Activated naive CD8-positive, alpha-beta T cell (primary cell): Measurements from ENCODE around the gene CDHR2.

Source experiments
- H3K27ac Mint-ChIP-seq: one replicate; pipeline ENCODE4 v1.8.0; 2021; ENCODE audit warnings: mixed read lengths
- H3K27me3 Mint-ChIP-seq: one replicate; pipeline ENCODE4 v1.8.0; 2021; ENCODE audit warnings: mixed read lengths
- H3K36me3 Mint-ChIP-seq: one replicate; pipeline ENCODE4 v1.8.0; 2021; ENCODE audit warnings: mixed read lengths
- H3K4me1 Mint-ChIP-seq: one replicate; pipeline ENCODE4 v1.8.0; 2021; ENCODE audit warnings: low read depth, mixed read lengths
- H3K4me3 Mint-ChIP-seq: one replicate; pipeline ENCODE4 v1.8.0; 2021; ENCODE audit warnings: mild to moderate bottlenecking, mixed read lengths
- H3K9me3 Mint-ChIP-seq: one replicate; pipeline ENCODE4 v1.8.0; 2021; ENCODE audit warnings: low read depth, mixed read lengths

CDHR2 gene

DNA sequence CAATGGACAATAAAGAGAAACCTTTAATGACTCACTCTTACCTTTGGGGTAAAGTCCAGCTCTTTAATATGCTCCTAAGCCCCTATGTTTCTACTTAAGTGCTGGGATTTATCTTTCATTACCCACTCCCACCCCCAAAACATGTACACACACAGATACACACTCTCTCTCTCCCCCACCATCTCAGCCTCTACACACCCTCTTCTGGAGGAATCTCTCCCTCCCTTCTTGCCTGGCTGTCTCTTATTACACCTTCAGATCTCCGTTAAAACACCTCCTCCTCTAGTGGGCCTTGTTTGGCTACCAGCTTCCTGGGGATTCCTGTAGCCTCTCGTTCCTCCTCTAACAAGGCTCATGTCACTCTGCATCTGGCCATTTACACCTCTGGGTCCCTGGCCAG is 53.9 kb downstream of the CDHR2 start:
- H3K27ac Mint-ChIP-seq, result no peak overlapping the region
- H3K27me3 Mint-ChIP-seq, result peaks cover 2% of the 10 kb centered on the region
- no peaks in the 10 kb centered on the region for H3K36me3 Mint-ChIP-seq
- H3K4me3 Mint-ChIP-seq, result no peak overlapping the region
- no peaks in the 10 kb centered on the region for H3K4me1 Mint-ChIP-seq
- H3K9me3 Mint-ChIP-seq, result no peaks in the 10 kb centered on the region

GRCh38 chr5:176606032-176606431 is 56.9 kb downstream of the CDHR2 start:
- Mint-ChIP-seq H3K9me3 (no peaks in the 10 kb centered on the region), H3K36me3 (no peaks in the 10 kb centered on the region), H3K27ac (no peak overlapping the region), H3K4me1 (peaks cover 12% of the 10 kb centered on the region), H3K4me3 (no peak overlapping the region), H3K27me3 (peaks cover 7% of the 10 kb centered on the region)

DNA sequence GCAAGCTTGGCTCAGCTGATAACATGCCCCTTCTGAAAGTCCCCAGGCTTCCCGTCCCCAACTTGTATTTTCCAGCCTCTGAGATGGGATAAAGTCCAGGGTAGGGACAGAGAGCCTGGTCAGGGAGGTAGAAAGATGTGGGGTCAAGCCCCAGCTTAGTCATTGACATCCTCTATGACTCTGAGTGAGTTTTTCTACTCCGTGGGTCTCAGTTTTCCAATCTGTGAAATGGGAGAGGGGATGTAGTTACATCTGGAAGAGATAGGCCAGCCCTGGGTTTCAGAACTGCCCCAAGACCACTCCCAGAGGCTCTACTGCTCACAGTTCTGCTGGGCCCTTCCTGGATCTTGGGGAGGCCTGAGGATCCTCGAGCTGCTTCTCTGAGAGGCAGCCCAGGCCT is 57.7 kb downstream of the CDHR2 start:
- Mint-ChIP-seq H3K4me3 (no peak overlapping the region), H3K27ac (no peak overlapping the region), H3K27me3 (peaks cover 12% of the 10 kb centered on the region)

DNA sequence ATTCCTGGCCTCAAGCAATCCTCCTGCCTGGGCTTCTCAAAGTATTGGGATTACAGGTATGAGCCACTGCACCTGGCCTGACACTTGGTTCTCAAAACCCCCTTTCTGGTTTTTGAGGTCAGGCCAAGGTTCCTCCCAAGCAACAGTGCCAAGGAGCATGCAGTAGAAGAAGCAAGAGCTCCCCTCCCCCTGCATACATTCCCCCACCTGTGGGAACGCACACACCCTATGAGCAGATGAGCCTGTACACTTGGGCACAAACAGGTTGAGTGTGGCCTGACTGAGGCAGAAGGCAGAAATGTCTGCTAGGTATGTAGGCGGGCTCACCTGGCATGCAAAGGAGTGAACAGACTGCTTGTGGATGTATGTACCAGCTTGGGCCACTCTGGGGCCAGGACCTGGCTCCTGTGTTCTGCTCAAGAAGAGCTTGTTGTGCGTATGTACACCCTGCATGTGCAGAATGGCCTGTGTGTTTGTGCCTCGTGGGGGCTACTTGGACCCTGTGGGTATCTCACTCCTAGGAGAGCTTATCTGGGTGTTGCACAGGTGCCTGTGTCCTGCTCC is 59.1 kb downstream of the CDHR2 start:
- Mint-ChIP-seq H3K4me3 (no peak overlapping the region), H3K27ac (no peak overlapping the region), H3K4me1 (peaks cover 13% of the 10 kb centered on the region), H3K27me3 (peaks cover 23% of the 10 kb centered on the region), H3K36me3 (no peaks in the 10 kb centered on the region), H3K9me3 (no peaks in the 10 kb centered on the region)

More for the DNA sequence above, 57.7 kb downstream of the CDHR2 start:
- Mint-ChIP-seq H3K9me3 (no peaks in the 10 kb centered on the region), H3K36me3 (no peaks in the 10 kb centered on the region), H3K4me1 (peaks cover 13% of the 10 kb centered on the region)

GRCh38 chr5:176608937-176609723 is 60.0 kb downstream of the CDHR2 start:
- peaks cover 13% of the 10 kb centered on the region for H3K4me1 Mint-ChIP-seq
- no peaks in the 10 kb centered on the region for H3K9me3 Mint-ChIP-seq
- H3K4me3 Mint-ChIP-seq, result peak overlapping the region; percentile 92
- H3K27me3 Mint-ChIP-seq, result peaks cover 26% of the 10 kb centered on the region
- H3K36me3 Mint-ChIP-seq, result no peaks in the 10 kb centered on the region
- H3K27ac Mint-ChIP-seq, result no peak overlapping the region

- Mint-ChIP-seq H3K36me3 (no peaks in the 10 kb centered on the region), H3K27ac (no peak within 1 kb of the TSS), H3K4me3 (peak within 1 kb of the TSS; percentile 92), H3K9me3 (no peaks in the 10 kb centered on the region), H3K27me3 (peaks cover 26% of the 10 kb centered on the region), H3K4me1 (peaks cover 13% of the 10 kb centered on the region)
These were observed 60.7 kb downstream of the CDHR2 start, which contains the start of gene GPRIN1 for GRCh38 chr5:176609724-176610434. TSS of gene GPRIN1 (minus strand) at chr5:176610156. CDS start at chr5:176599834, 10,322 bp downstream.

DNA sequence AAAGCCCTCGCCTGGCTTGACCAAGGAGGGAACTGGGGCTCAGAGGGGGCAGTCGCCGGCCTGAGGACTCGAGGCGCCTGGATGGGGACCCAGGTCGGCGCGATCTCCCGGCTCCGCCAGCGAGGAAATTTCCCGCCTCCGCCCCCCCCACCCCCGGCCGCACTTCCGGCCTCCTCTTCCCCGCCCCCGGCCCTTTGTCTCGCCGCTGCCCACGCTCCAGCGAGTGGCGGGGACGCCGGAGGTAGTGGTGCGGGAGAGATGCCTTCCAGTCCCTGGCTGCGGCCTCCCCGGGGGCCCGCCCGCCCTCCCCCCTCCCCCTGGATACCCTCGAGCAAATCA is 61.3 kb downstream of the CDHR2 start:
- no peak overlapping the region for H3K27ac Mint-ChIP-seq
- H3K4me1 Mint-ChIP-seq, result peaks cover 13% of the 10 kb centered on the region
- H3K4me3 Mint-ChIP-seq, result peak overlapping the region; percentile 81
- peaks cover 26% of the 10 kb centered on the region for H3K27me3 Mint-ChIP-seq
- no peaks in the 10 kb centered on the region for H3K9me3 Mint-ChIP-seq
- H3K36me3 Mint-ChIP-seq, result no peaks in the 10 kb centered on the region

DNA sequence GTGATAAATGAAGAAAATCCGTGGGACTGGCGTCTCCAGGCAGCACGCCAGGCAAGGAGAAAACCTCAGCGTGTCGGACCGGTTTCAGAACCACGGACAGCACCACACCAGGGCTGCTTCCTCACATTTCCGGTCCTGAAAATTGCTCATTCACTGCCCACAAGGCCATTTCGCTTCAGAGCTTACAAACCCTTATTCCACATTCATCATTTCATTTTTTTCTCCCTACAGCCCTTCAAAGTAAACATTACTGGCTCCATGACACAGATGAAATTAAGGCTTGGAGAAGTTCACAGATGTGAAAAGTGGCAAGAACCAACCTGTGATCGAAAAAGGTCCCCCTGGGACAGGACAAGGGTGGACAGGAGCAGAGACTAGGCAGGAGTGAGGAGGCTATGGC is 62.3 kb downstream of the CDHR2 start:
- H3K27me3 Mint-ChIP-seq, result peaks cover 31% of the 10 kb centered on the region
- no peaks in the 10 kb centered on the region for H3K36me3 Mint-ChIP-seq
- H3K27ac Mint-ChIP-seq, result no peak overlapping the region
- peaks cover 13% of the 10 kb centered on the region for H3K4me1 Mint-ChIP-seq
- no peak overlapping the region for H3K4me3 Mint-ChIP-seq
- H3K9me3 Mint-ChIP-seq, result no peaks in the 10 kb centered on the region

- no peak overlapping the region for H3K4me3 Mint-ChIP-seq
These were observed 62.9 kb downstream of the CDHR2 start for GRCh38 chr5:176612008-176612407.

DNA sequence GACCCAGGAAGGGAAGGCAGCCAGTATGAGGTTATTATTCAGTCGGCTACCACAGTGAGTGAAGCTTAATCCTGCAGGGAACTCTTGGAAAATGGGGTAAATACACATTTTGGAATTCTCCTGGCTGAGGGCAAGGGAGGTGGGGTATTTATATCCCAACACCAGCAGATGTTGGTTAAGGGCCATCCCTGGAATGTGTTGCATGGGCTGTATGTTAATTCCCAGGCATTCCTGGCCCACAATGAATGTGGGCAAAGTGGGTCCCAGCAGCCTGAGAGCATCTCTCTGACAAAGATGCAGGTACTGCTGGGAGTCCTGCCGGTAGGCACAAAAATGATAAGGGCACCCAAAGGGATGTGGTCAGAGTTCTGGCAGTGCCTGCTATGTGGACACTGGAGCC is 63.7 kb downstream of the CDHR2 start:
- Mint-ChIP-seq H3K9me3 (no peaks in the 10 kb centered on the region), H3K27me3 (peaks cover 37% of the 10 kb centered on the region), H3K36me3 (no peaks in the 10 kb centered on the region), H3K4me1 (peaks cover 13% of the 10 kb centered on the region), H3K27ac (no peak overlapping the region), H3K4me3 (no peak overlapping the region)

More at GRCh38 chr5:176612008-176612407, 62.9 kb downstream of the CDHR2 start:
- Mint-ChIP-seq H3K36me3 (no peaks in the 10 kb centered on the region), H3K9me3 (no peaks in the 10 kb centered on the region), H3K27ac (no peak overlapping the region), H3K27me3 (peaks cover 33% of the 10 kb centered on the region), H3K4me1 (peaks cover 13% of the 10 kb centered on the region)

- no peaks in the 10 kb centered on the region for H3K36me3 Mint-ChIP-seq
- H3K27me3 Mint-ChIP-seq, result peaks cover 30% of the 10 kb centered on the region
- H3K4me1 Mint-ChIP-seq, result peaks cover 13% of the 10 kb centered on the region
- H3K27ac Mint-ChIP-seq, result no peak overlapping the region
- H3K9me3 Mint-ChIP-seq, result no peaks in the 10 kb centered on the region
- no peak overlapping the region for H3K4me3 Mint-ChIP-seq
These were observed 65.8 kb downstream of the CDHR2 start for GRCh38 chr5:176614805-176615478.

DNA sequence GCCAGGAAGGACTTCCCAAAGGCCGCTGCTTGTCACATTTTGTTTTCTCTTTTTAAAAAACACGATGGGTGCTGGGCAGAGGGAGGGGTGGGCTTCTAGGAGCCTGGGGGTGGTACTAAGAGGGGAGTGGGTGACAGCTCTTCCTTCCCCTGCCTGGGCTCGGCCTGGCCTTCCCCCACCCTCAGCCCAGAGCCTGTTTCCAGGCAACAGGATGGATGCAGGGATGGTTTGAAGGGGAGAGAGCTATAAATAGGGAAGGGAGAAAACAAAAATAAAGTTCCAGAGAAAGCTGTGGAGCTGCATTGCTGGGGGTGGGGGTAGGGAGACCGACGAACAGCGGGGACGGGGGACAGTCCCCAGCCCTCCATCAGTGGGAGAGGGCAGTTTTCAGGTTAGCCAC is 67.4 kb downstream of the CDHR2 start:
- Mint-ChIP-seq H3K4me1 (peaks cover 14% of the 10 kb centered on the region), H3K27me3 (peaks cover 36% of the 10 kb centered on the region)

DNA sequence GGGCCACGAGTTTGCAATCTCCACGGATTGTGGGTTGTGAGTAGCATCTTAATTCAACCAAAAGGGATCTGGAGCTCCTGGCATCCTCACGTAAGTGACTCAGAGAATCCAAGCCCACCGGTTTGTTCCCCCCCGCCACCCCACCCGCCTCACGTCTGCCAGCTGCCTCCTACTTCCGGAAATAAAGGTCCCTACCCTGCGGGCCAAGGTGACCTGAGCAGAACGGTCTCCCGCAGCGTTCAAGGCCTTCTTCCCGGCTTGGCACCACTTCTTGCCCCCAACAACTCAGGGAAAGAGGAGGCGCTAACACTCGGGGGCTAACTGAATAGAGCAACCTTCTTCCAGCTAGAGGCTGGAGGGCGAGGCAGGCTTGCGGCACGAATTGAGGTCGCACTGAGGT is 69.6 kb downstream of the CDHR2 start:
- Mint-ChIP-seq H3K4me3 (peak overlapping the region; percentile 51), H3K9me3 (no peaks in the 10 kb centered on the region), H3K4me1 (peaks cover 14% of the 10 kb centered on the region), H3K27me3 (peaks cover 19% of the 10 kb centered on the region), H3K27ac (no peak overlapping the region), H3K36me3 (no peaks in the 10 kb centered on the region)

More for the DNA sequence above, 67.4 kb downstream of the CDHR2 start:
- Mint-ChIP-seq H3K4me3 (no peak overlapping the region), H3K9me3 (no peaks in the 10 kb centered on the region), H3K27ac (no peak overlapping the region), H3K36me3 (no peaks in the 10 kb centered on the region)

DNA sequence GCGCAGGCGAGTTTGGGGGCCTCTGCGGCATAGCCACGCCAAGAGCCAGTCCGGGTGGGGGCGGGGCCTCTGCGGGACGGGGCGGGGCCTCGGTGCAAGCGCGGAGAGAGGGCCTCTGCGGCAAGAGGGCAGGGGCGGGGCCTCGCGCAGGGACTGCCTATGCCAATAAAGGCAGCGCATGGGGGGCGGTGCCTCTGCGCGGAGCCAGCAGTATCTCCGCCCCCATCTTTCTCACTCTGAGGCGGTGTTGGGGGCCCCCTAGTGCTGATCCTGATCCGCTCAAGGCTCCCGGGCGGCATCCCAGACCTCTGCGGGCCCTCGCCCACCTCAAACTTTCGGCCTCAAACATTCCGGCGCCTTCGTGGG is 70.0 kb downstream of the CDHR2 start:
- Mint-ChIP-seq H3K4me3 (peak overlapping the region; percentile 51), H3K36me3 (no peaks in the 10 kb centered on the region), H3K9me3 (no peaks in the 10 kb centered on the region), H3K27ac (no peak overlapping the region), H3K27me3 (peaks cover 18% of the 10 kb centered on the region), H3K4me1 (peaks cover 14% of the 10 kb centered on the region)
